Tibial nerve (tissue), 4 donors: ENCODE results near the gene DGLUCY. TPM values are rescaled to one million over a fixed set of nuclear protein-coding genes. Genes with fewer than 3 reads are reported as not detected.
"Not testable (repeated sequence)": the region's sequence is repeated elsewhere in the genome, so short reads cannot be mapped to it uniquely, and the experiment has no call there.

Source experiments
- DNase-seq, 2 donors: peaks; one replicate each; pipeline ENCODE4 v3.0.0-alpha.2; 2019; ENCODE audit warnings: low spot score in 2 of 2
- H3K27ac ChIP-seq, 4 donors: fragments of 200-600 bp; sonication (generic) in 3 of 4; one replicate each; pipeline ENCODE4 v1.5.1; 2017 to 2019; ENCODE audit warnings: mild to moderate bottlenecking in 1 of 4
- H3K27me3 ChIP-seq, 2 donors: fragments of 200-600 bp; sonication (generic) in 1 of 2; one replicate each; pipeline versions ENCODE4 v1.5.1 to v1.6.0; 2017 to 2019
- H3K36me3 ChIP-seq, 3 donors: fragments of 200-600 bp; sonication (generic); one replicate each; pipeline ENCODE4 v1.5.1; 2018 to 2019
- H3K4me1 ChIP-seq, 4 donors: fragments of 200-600 bp; sonication (generic) in 3 of 4; one replicate each; pipeline ENCODE4 v1.5.1; 2017 to 2019
- H3K4me3 ChIP-seq, 4 donors: fragments of 200-600 bp; sonication (generic) in 3 of 4; one replicate each; pipeline ENCODE4 v1.5.1; 2017 to 2019; ENCODE audit warnings: mild to moderate bottlenecking in 1 of 4, moderate library complexity in 1 of 4
- H3K9me3 ChIP-seq, 4 donors: fragments of 200-600 bp; sonication (generic) in 3 of 4; one replicate each; pipeline ENCODE4 v1.5.1; 2017 to 2019
- EP300 ChIP-seq, 2 donors: sonication (generic); formaldehyde crosslinking; IDR thresholded peaks; one replicate each; pipeline ENCODE4 v1.6.1; 2017; ENCODE audit warnings: antibody characterized with exemption in 2 of 2, mild to moderate bottlenecking in 1 of 2
- POLR2A ChIP-seq, 2 donors: fragments of 450-650 bp; IDR thresholded peaks; one replicate each; pipeline ENCODE4 v1.6.1; 2017; ENCODE audit warnings: antibody characterized with exemption in 2 of 2, mild to moderate bottlenecking in 2 of 2, moderate library complexity in 2 of 2
- WGBS, 2 donors: methylation state at CpG; one replicate each; pipeline ENCODE4 v1.1.5; 2018; 5-methylcytosine and 5-hydroxymethylcytosine counted together
- total RNA-seq, 4 donors: library from RNA; depleted of rRNA; stranded (reverse); fragments of >200 nt; gene quantifications; one replicate each; pipeline ENCODE4 v1.1.0, GENCODE V29; 2016
- TF ChIP-seq, protein P1 (sequence below), 5 experiments: fragments of 200-600 bp in 3 of 5; fragments of 450-650 bp in 2 of 5; sonication (generic) in 3 of 5; IDR thresholded peaks; one replicate each; pipeline ENCODE4 v1.5.1; 2016 to 2019; ENCODE audit warnings: antibody characterized with exemption in 5 of 5, mild to moderate bottlenecking in 3 of 5, moderate library complexity in 2 of 5

DGLUCY gene
- total RNA-seq, 4 donors from 2014 or later, result 41.6 to 55.5 (median 46.5) TPM

DNA sequence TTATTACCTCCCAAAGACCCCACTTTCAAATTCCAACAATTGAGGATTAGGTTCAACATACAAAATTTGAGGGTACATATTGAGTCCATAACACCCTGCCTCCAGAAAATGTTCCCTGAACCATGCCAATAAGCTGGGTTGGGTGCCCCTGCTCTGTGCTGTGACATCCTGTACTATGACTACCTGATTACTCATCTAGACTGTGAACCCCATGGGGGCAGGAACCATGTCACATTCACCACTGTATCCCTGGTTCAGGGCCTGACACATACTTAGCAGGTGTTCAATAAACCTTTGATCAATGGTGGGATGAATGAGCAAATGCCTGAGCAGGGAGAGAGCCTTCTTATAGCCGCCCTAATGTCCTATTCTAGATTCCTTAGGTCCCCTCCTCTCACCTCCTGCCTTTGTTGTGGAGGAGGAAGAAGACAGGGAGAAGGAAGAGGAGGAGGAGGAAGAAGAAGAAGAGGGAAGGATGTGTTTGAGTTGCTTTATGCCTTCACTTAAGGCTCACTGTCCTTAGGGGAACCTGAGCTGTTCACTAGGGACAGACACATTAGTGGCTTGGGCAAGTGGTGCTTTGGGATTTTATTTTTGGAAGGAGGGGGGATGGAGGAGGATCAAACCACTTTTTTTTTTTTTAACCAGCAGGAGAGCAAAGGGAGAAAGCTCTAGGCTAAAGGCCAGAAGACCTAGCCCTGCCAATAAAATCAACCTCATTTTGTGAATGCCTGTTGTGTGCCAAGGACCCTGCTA, 109.3 kb downstream of the DGLUCY start:
- Histone ChIP-seq H3K27me3 (no peaks in the 10 kb centered on the region), H3K9me3 (no peaks in the 10 kb centered on the region), H3K4me3 (no peak overlapping the region), H3K4me1 (peaks cover 0 to 7% (median 0%) of the 10 kb centered on the region in 4 donors), H3K36me3 (peaks cover 0 to 95% (median 0%) of the 10 kb centered on the region in 3 donors), H3K27ac (no peak overlapping the region)
- TF ChIP-seq EP300 (IDR thresholded peaks at IDR 0.05), result no peak
- TF ChIP-seq POLR2A (IDR thresholded peaks at IDR 0.05), result no peak
- TF ChIP-seq, protein P1, sequence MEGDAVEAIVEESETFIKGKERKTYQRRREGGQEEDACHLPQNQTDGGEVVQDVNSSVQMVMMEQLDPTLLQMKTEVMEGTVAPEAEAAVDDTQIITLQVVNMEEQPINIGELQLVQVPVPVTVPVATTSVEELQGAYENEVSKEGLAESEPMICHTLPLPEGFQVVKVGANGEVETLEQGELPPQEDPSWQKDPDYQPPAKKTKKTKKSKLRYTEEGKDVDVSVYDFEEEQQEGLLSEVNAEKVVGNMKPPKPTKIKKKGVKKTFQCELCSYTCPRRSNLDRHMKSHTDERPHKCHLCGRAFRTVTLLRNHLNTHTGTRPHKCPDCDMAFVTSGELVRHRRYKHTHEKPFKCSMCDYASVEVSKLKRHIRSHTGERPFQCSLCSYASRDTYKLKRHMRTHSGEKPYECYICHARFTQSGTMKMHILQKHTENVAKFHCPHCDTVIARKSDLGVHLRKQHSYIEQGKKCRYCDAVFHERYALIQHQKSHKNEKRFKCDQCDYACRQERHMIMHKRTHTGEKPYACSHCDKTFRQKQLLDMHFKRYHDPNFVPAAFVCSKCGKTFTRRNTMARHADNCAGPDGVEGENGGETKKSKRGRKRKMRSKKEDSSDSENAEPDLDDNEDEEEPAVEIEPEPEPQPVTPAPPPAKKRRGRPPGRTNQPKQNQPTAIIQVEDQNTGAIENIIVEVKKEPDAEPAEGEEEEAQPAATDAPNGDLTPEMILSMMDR (IDR thresholded peaks at IDR 0.05), result no peak
- 67 to 88% methylated on average over 1 of the region's 1 CpG for WGBS, 2 donors
- no peak for DNase-seq

DNA sequence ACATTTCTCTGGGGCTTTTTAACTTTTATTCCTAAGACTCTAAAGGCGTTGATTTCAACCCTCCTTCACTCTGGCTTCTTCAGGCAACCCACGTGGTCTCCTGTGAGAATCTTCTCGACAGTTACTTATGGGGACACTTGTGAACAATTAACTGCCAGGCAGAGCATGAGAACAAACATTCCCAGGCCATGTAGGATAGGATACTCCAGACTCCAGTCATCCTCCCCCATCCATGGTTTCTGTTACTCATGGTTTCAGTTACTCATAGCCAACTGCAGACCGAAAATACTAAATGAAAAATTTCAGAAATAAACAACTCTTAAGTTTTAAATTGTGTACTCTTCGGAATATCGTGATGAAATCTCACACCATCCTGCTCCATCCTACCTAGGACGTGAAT, 111.2 kb downstream of the DGLUCY start:
- no peak for DNase-seq
- TF ChIP-seq, protein P1 (IDR thresholded peaks at IDR 0.05), result no peak
- no peak for TF ChIP-seq POLR2A (IDR thresholded peaks at IDR 0.05)
- no peak for TF ChIP-seq EP300 (IDR thresholded peaks at IDR 0.05)
- Histone ChIP-seq H3K4me3 (no peak overlapping the region), H3K4me1 (peaks cover 0 to 9% (median under 1%) of the 10 kb centered on the region in 4 donors), H3K9me3 (peaks cover 0 to 7% (median 0%) of the 10 kb centered on the region in 4 donors), H3K36me3 (peaks cover 0 to 95% (median 0%) of the 10 kb centered on the region in 3 donors), H3K27ac (no peak overlapping the region), H3K27me3 (no peaks in the 10 kb centered on the region)
- 93% methylated on average over 7 of the region's 7 CpGs for WGBS, 2 donors

DNA sequence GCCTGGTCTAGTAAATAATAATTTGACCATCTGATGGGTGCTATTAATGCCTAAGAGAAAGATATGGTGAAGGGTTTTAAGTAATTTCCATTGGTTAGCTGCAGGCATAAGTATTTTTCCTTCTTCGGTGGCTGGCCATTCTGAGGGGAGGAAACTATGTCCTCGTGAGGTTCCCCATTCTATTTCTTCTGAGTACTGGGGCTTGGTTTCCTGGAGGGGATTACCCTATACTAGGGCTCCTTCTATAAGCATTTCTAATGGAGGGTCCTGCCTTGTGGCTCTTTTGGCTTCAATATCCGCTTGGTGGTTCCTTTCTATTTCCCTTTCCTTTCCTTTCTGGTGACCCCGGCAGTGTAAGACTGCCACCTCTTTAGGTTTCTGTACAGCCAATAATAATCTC, 112.5 kb downstream of the DGLUCY start:
- H3K27me3 ChIP-seq, H3K27ac ChIP-seq, DNase-seq, H3K4me1 ChIP-seq, H3K4me3 ChIP-seq: not testable (repeated sequence)
- Histone ChIP-seq H3K36me3 (peaks cover 0 to 94% (median 0%) of the 10 kb centered on the region in 3 donors), H3K9me3 (peaks cover 0 to 20% (median 2%) of the 10 kb centered on the region in 4 donors)
- WGBS, 2 donors, result 82 to 87% methylated on average over 4 of the region's 4 CpGs

DNA sequence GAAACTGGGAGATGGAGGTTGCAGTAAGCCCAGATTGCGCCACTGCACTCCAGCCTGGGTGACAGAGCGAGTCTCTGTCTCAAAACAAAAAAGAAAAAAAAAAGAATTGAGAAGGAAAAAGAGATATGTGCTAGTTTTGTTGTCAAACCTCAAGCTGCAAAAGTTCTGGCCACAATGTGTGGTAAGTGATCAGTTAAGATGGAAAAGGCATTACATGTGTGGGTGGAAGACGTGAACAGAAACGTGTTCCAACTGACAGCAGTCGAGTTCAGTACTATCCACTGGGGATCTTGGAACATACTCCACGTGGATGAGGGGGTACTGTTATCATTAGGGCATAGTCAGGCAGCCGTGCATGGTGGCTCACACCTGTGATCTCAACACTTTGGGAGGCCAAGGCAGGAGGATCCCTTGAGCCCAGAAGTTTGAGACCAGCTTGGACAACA, 113.3 kb downstream of the DGLUCY start:
- Histone ChIP-seq H3K4me1 (peaks cover 0 to 9% (median 0%) of the 10 kb centered on the region in 4 donors), H3K27ac (no peak overlapping the region), H3K27me3 (no peaks in the 10 kb centered on the region), H3K36me3 (peaks cover 0 to 86% (median 0%) of the 10 kb centered on the region in 3 donors), H3K9me3 (peaks cover 0 to 26% (median 2%) of the 10 kb centered on the region in 4 donors), H3K4me3 (no peak overlapping the region)
- WGBS, 2 donors, result 72 to 80% methylated on average over 7 of the region's 7 CpGs
- DNase-seq, result no peak
- no peak for TF ChIP-seq POLR2A (IDR thresholded peaks at IDR 0.05)
- TF ChIP-seq, protein P1 (IDR thresholded peaks at IDR 0.05), result no peak
- no peak for TF ChIP-seq EP300 (IDR thresholded peaks at IDR 0.05)

DNA sequence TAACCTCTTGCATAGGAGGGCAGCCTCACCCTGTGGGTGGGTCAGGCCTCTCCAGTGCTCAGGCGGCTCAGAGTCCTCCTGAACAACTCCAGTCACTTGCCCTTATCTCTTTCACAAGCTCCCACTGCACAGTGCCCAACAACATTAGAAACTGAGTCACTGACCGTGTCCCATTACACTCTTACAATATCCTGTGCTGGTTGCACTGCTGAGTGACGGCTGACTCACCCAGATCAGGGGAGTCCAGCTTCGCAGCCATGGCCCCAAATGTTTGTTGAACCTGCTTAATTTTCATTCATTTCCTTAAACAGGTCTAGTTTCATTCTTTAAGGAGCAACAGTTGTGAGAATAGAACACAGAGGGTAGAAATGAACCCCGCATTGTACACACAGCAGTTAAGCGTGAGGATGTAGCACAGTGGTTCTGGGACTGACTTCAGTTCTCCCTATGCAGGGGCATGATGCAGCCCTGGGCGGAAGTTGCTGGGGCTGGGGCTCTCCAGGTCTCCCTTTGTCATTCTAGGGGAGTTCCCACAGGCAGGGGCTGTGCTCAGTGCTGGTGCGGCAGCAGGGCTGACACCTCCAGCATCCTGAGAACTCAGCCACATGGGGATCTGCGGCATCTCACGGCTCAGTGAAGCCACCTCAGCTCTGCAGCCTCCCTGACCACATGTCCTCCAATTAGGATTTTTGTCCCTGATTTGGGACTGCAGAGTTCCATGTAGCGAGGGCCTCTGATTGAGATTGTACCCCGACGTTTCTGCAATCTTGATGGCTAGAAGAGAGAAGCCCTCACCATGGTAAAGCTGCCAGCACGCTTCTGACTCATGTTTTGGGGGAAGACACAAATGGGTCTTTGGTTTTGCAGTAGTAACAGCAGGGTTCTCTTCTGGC, 114.5 kb downstream of the DGLUCY start:
- DNase-seq, result no peak
- Histone ChIP-seq H3K4me3 (no peak overlapping the region), H3K27ac (no peak overlapping the region), H3K36me3 (peaks cover 0 to 76% (median 0%) of the 10 kb centered on the region in 3 donors), H3K4me1 (peaks cover 0 to 9% (median 0%) of the 10 kb centered on the region in 4 donors), H3K9me3 (peaks cover 0 to 34% (median 2%) of the 10 kb centered on the region in 4 donors), H3K27me3 (no peaks in the 10 kb centered on the region)
- TF ChIP-seq POLR2A (IDR thresholded peaks at IDR 0.05) (no peak), EP300 (IDR thresholded peaks at IDR 0.05) (no peak)
- TF ChIP-seq, protein P1 (IDR thresholded peaks at IDR 0.05), result no peak
- WGBS, 2 donors, result 88% methylated on average over 13 to 14 of the region's 14 CpGs
